Sigmoid colon (tissue), 7 donors: ENCODE measurements around the gene MRTFA. TPM values are rescaled to one million over a fixed set of nuclear protein-coding genes. Genes with fewer than 3 reads are reported as not detected.

Experiments
- DNase-seq: peaks from one replicate; pipeline ENCODE4 v3.0.0-alpha.2; 2019
- H3K27ac ChIP-seq, 4 donors: fragments of 200-600 bp; sonication (generic); one replicate each; pipeline ENCODE4 v1.5.1; 2016 to 2019; ENCODE audit warnings: mild to moderate bottlenecking in 1 of 4
- H3K27me3 ChIP-seq, 3 donors: fragments of 200-600 bp; sonication (generic); one replicate each; pipeline ENCODE4 v1.5.1; 2019; ENCODE audit warnings: mild to moderate bottlenecking in 1 of 3
- H3K36me3 ChIP-seq, 4 donors: fragments of 200-600 bp; sonication (generic); one replicate each; pipeline ENCODE4 v1.5.1; 2016 to 2019
- H3K4me1 ChIP-seq, 4 donors: fragments of 200-600 bp; sonication (generic); one replicate each; pipeline ENCODE4 v1.5.1; 2017 to 2019
- H3K4me3 ChIP-seq, 4 donors: fragments of 200-600 bp; sonication (generic); one replicate each; pipeline ENCODE4 v1.5.1; 2017 to 2019; ENCODE audit warnings: mild to moderate bottlenecking in 2 of 4, moderate library complexity in 1 of 4
- H3K9me3 ChIP-seq, 4 donors: fragments of 200-600 bp in 3 of 4; sonication (generic) in 3 of 4; one replicate each; pipeline versions ENCODE4 v1.5.1 to v1.6.1; 2013 to 2019
- EP300 ChIP-seq, 4 donors: sonication (generic); formaldehyde crosslinking; IDR thresholded peaks; one replicate each; pipeline ENCODE4 v1.6.1; 2017; ENCODE audit warnings: antibody characterized with exemption in 4 of 4
- POLR2A ChIP-seq, 2 donors: fragments of 450-650 bp; IDR thresholded peaks; one replicate each; pipeline ENCODE4 v1.6.1; 2016; ENCODE audit warnings: antibody characterized with exemption in 2 of 2, mild to moderate bottlenecking in 2 of 2, moderate library complexity in 2 of 2
- POLR2AphosphoS5 ChIP-seq, 4 donors: sonication (generic); formaldehyde crosslinking; IDR thresholded peaks; one replicate each; pipeline ENCODE4 v1.6.1; 2017; ENCODE audit warnings: antibody characterized with exemption in 4 of 4
- WGBS, 2 donors: extraction: QIAGEN DNeasy Blood & Tissue Kit; methylation state at CpG; one replicate each; pipeline ENCODE4 v1.1.7; 2013; 5-methylcytosine and 5-hydroxymethylcytosine counted together
- intact Hi-C: fragments of 100-400 bp; cut with DNase I; formaldehyde crosslinking; loops from one replicate; pipeline ENCODE4 v1.15.1; 2023
- polyA plus RNA-seq, 3 donors: library from polyadenylated mRNA; stranded (reverse); fragments of 200-250 nt; gene quantifications; one replicate each; pipeline ENCODE4 v1.2.3, GENCODE V29; 2013
- total RNA-seq, 4 donors: library from RNA; depleted of rRNA; stranded (reverse); fragments of >200 nt; gene quantifications; one replicate each; pipeline ENCODE4 v1.1.0, GENCODE V29; 2016
- TF ChIP-seq, protein P1 (sequence below), 4 experiments: fragments of 450-650 bp in 3 of 4; fragments of 200-600 bp in 1 of 4; IDR thresholded peaks; one replicate each; pipeline ENCODE4 v1.5.1; 2016 to 2019; ENCODE audit warnings: antibody characterized with exemption in 4 of 4, mild to moderate bottlenecking in 3 of 4, moderate library complexity in 2 of 4
- donor health status: healthy with polysubstance abuse.
- donor health status: Bipolar disorder and iron deficiency.
- donor health status: healthy.

Gene MRTFA
- total and polyA plus RNA-seq, 7 donors: 10.8 to 104 (median 29.2) TPM

- H3K9me3 ChIP-seq: no peaks in the 10 kb centered on the region
- intact Hi-C loops: loop anchor here (5.0 kb wide), 2 partner anchors 128 to 263 kb away; partner anchors contain the start of gene SGSM3
- TF ChIP-seq POLR2A (IDR thresholded peaks at IDR 0.05) (no peak), EP300 (IDR thresholded peaks at IDR 0.05) (no peak), POLR2AphosphoS5 (IDR thresholded peaks at IDR 0.05) (no peak)
- 32 to 49% methylated on average over 21 of the region's 21 CpGs for WGBS, 2 donors
- H3K4me3 ChIP-seq: peak overlapping the region; percentile 86 to 95 (median 90)
- H3K4me1 ChIP-seq: peaks cover 0 to 47% (median 38%) of the 10 kb centered on the region in 4 donors
- no peaks in the 10 kb centered on the region for H3K27me3 ChIP-seq
- peak; percentile 78 for DNase-seq
- peak overlapping the region; percentile 85 to 95 (median 92) for H3K27ac ChIP-seq
- no peaks in the 10 kb centered on the region for H3K36me3 ChIP-seq
These were observed 1.2 kb downstream of the MRTFA start for GRCh38 chr22:40635043-40635939.

DNA sequence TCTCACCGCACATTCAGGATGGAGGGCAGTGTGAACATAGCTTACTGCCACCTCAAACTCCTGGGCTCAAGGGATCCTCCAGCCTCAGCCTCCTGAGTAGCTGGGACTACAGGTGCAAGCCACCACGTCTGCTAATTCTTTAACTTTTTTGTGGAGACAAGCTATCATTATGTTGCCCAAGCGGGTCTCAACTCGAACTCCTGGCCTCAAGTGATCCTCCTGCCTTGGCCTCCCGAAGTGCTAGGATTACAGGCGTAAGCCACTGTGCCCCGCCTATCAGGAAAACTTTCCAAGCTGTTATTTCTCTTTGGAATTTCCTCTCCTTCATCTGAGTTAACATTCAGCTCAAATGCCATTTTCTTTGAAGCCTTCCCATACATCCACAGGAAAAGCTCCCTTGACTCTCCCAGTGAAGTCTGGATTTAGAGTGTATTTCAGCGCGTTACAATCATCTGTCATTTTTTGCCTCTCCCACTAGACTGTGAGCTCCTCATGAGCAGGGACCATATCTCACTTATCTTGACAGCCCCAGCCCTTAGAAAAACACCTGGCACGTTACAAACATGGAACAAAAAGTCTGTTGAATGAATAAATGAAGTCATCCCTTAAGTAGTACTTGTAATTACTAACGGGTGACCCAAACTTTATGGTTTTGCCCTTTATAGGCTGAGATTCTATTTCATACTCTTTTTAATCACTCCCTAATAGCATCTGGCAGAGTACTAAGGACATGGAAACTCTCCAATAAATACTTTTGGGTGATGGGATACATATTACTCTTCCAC, 2.2 kb downstream of the MRTFA start:
- Histone ChIP-seq H3K9me3 (no peaks in the 10 kb centered on the region), H3K36me3 (no peaks in the 10 kb centered on the region), H3K4me1 (peaks cover 0 to 47% (median 38%) of the 10 kb centered on the region in 4 donors), H3K27ac (peak overlapping the region; percentile 85 to 95 (median 92)), H3K27me3 (no peaks in the 10 kb centered on the region), H3K4me3 (peak overlapping the region in 3 of 4 donors; percentile 86 to 95 (median 87))
- intact Hi-C loops: loop anchor here (5.0 kb wide), 1 partner anchor 102 kb away; no protein-coding TSS in a partner anchor
- DNase-seq: peak; percentile 24
- WGBS, 2 donors: 82 to 85% methylated on average over 11 of the region's 11 CpGs
- TF ChIP-seq POLR2AphosphoS5 (IDR thresholded peaks at IDR 0.05) (no peak), EP300 (IDR thresholded peaks at IDR 0.05) (no peak), POLR2A (IDR thresholded peaks at IDR 0.05) (no peak)
- TF ChIP-seq, protein P1, sequence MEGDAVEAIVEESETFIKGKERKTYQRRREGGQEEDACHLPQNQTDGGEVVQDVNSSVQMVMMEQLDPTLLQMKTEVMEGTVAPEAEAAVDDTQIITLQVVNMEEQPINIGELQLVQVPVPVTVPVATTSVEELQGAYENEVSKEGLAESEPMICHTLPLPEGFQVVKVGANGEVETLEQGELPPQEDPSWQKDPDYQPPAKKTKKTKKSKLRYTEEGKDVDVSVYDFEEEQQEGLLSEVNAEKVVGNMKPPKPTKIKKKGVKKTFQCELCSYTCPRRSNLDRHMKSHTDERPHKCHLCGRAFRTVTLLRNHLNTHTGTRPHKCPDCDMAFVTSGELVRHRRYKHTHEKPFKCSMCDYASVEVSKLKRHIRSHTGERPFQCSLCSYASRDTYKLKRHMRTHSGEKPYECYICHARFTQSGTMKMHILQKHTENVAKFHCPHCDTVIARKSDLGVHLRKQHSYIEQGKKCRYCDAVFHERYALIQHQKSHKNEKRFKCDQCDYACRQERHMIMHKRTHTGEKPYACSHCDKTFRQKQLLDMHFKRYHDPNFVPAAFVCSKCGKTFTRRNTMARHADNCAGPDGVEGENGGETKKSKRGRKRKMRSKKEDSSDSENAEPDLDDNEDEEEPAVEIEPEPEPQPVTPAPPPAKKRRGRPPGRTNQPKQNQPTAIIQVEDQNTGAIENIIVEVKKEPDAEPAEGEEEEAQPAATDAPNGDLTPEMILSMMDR (IDR thresholded peaks at IDR 0.05): no peak

DNA sequence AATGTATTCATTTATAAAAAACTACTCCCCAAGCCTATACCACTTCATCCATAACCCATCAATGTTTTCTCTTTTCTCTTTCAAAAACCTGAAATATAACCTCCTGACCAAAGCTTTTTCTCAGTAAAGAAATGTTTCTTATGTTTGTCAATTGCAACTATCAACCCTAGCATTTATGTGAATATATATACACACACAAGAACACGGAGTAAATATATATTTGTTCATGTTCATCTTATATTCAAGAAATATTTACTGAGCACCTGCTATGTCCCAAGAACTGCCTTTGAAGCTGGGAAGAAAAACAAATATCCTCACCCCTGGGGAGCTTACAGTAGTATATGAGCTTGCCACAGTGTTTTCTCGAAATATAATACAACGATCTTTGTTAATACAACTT, 3.5 kb downstream of the MRTFA start:
- 95 to 96% methylated on average over 3 of the region's 3 CpGs for WGBS, 2 donors
- H3K36me3 ChIP-seq: no peaks in the 10 kb centered on the region

DNA sequence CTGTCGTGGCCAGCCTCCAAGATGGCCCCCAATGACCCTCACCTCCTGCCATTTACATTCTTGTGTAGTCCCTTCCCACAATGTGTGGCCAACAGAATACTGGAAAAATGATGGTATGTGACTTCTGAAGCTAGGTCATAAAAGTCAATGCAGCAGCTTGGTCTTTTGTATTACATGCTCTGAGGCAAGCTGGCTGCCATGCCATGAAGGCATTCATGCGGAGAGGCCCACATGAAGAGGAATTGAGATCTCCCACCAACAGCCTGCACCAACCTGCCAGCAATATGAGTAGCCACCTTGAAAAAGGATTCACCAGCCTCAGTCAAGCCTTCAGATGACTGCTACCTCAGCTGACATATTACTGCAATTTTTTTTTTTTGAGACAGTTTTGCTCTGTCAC, 4.6 kb downstream of the MRTFA start:
- Histone ChIP-seq H3K4me3 (no peak overlapping the region), H3K27me3 (no peaks in the 10 kb centered on the region), H3K4me1 (peaks cover 0 to 59% (median 43%) of the 10 kb centered on the region in 4 donors), H3K36me3 (no peaks in the 10 kb centered on the region), H3K27ac (no peak overlapping the region), H3K9me3 (no peaks in the 10 kb centered on the region)
- intact Hi-C loops: loop anchor here (5.0 kb wide), 1 partner anchor 100 kb away; no protein-coding TSS in a partner anchor
- TF ChIP-seq POLR2AphosphoS5 (IDR thresholded peaks at IDR 0.05) (no peak), EP300 (IDR thresholded peaks at IDR 0.05) (no peak), POLR2A (IDR thresholded peaks at IDR 0.05) (no peak)
- TF ChIP-seq, protein P1 (IDR thresholded peaks at IDR 0.05): no peak
- DNase-seq: peak; percentile 34
- 96 to 99% methylated on average over 2 of the region's 2 CpGs for WGBS, 2 donors

More for the DNA sequence above, 3.5 kb downstream of the MRTFA start:
- Histone ChIP-seq H3K27ac (no peak overlapping the region), H3K4me1 (peaks cover 0 to 53% (median 45%) of the 10 kb centered on the region in 4 donors), H3K27me3 (no peaks in the 10 kb centered on the region), H3K9me3 (no peaks in the 10 kb centered on the region), H3K4me3 (no peak overlapping the region)
- intact Hi-C loops: loop anchor here (5.0 kb wide), 1 partner anchor 101 kb away; no protein-coding TSS in a partner anchor
- DNase-seq: no peak
- TF ChIP-seq POLR2AphosphoS5 (IDR thresholded peaks at IDR 0.05) (no peak), POLR2A (IDR thresholded peaks at IDR 0.05) (no peak), EP300 (IDR thresholded peaks at IDR 0.05) (no peak)
- TF ChIP-seq, protein P1 (IDR thresholded peaks at IDR 0.05): no peak
